GM23248 (cell line): ENCODE data around the gene ACAN.

ENCODE experiments used
- EZH2 ChIP-seq: fragments of 200-600 bp; sonication (generic); IDR thresholded peaks from 2 replicates; pipeline ENCODE4 v1.6.1; 2018; ENCODE audit warnings: antibody characterized with exemption, mild to moderate bottlenecking; ENCODE audit not compliant: insufficient read depth, poor library complexity, severe bottlenecking
- EZH2phosphoT487 ChIP-seq: fragments of 200-600 bp; sonication (generic); IDR thresholded peaks from 2 replicates; pipeline ENCODE4 v1.6.1; 2018; ENCODE audit warnings: antibody characterized with exemption, moderate library complexity, mild to moderate bottlenecking, low read depth; ENCODE audit not compliant: insufficient read depth

DNA sequence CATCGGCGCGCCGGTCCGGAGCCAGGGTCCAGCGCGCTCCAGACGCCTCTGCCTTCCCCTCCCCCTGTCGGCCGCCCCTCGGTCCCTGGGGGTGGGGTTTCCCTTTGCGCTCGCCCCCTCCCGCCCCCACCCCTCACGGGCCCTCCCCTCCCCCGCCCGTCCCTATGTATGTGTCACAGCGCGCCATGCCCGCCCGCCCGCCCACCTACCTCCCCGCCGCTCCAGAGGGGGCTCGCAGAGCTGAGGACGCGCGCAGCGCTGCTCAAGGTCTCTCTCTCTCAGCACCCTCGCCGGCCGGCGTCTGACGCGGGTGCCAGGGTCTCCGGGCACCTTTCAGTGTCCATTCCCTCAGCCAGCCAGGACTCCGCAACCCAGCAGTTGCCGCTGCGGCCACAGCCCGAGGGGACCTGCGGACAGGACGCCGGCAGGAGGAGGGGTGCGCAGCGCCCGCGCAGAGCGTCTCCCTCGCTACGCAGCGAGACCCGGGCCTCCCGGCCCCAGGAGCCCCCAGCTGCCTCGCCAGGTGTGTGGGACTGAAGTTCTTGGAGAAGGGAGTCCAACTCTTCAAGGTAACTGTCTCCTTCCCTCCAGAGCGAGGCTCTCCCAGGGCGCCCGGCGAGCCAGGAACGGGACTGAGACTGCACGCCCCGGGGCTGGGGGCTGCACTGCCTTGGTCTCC, at the start of gene ACAN:
- TF ChIP-seq EZH2 (no peak), EZH2phosphoT487 (no peak)
